ENCODE results near the gene AIFM3. TPM values are rescaled to one million over a fixed set of nuclear protein-coding genes. Genes with fewer than 3 reads are reported as not detected.
"Not testable (repeated sequence)": the region's sequence is repeated elsewhere in the genome, so short reads cannot be mapped to it uniquely, and the experiment has no call there.

AIFM3 gene
- total RNA-seq, 1 experiment from 2014 or later: 0.38 TPM

DNA sequence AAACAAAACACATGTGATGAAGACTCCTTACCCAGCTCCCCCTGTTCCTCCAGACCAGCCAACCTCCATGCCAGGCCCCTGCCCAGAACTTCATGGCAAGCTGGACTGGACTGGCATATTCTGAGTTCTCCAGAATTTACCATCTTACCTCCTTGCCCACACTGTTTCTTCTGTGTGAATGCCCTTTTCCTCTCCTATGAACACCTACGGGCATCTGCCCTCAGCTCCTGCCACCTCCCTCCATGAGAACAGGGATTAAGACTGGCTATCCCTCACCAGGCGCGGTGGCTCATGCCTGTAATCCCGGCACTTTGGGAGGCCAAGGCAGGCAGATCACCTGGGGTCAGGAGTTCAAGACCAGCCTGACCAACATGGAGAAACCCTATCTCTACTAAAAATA lies 6.4 kb upstream of the AIFM3 start:
- no peak overlapping the region for H3K4me3 ChIP-seq (ENCODE audit: insufficient read depth, low read depth, low read length)
- no peaks in the 10 kb centered on the region for H3K36me3 ChIP-seq (replicated peaks; ENCODE audit: control insufficient read depth, insufficient read depth, low read length)
- no peak for DNase-seq
- peaks cover 30% of the 10 kb centered on the region for H3K27me3 ChIP-seq (ENCODE audit: control insufficient read depth, insufficient read depth, low read length)

DNA sequence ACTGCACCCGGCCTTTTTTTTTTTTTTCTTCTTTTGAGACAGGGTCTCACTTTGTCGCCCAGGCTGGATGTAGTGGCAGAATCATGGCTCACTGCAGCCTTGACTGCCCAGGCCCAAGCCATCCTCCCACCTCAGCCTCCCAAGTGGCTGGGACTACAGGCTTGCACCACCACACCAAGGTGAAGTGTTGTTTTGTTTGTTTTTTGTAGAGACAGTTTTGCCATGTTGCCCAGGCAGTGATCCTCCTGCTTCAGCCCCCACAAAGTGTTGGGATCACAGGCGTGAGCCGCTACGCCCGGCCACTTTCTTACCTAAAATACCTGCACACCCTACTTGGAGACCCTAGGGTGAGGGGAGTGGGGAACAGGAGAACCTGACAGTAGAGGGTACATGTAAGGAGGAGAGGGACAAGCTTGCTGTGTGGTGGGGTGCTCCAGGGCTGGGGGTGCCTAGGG lies 4.5 kb upstream of the AIFM3 start:
- Histone ChIP-seq H3K27me3 (ENCODE audit: control insufficient read depth, insufficient read depth, low read length) (peaks cover 45% of the 10 kb centered on the region), H3K36me3 (replicated peaks; ENCODE audit: control insufficient read depth, insufficient read depth, low read length) (no peaks in the 10 kb centered on the region), H3K4me3 (ENCODE audit: insufficient read depth, low read depth, low read length) (no peak overlapping the region)
- no peak for DNase-seq

DNA sequence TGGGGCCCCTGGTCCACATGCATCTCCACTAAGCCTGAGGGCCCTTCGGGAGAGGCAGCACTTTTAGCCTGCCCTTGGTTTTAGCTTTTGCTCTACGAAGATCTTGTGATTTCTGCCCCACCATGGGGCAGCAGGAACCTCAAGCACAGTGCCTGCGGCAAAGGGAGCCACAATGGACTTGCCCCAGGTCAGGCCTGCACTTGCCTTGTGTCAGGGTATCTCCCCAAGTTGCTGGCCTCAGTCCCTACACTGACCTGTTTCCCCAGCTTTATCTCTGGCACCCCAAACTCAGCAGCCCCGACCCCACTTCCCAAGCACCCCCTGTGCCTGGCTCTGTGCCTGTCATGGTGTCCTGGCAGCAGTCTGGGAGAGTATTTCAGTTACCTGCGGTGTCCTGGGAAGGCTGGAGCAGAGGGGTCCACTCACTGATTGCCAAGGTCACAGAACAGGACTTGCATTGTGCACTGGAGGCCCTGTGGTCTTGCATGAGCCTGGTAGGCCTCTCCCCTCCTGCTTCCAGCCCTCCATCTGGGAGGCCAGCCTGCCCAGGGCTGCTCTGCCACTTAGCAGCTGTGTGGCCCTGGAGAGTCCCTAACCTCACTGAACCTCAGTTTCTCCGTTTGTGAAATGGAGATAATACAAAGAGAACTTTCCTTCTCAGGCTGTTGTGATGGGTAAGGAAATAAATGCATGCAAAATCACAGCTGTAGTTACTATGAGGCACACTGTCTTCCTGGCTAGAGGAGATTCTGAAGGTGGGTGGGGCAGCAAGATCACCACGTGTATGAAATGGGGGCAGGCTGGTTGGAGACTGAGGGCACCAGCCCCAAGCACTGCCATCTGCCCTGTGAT lies 3.6 kb upstream of the AIFM3 start:
- Histone ChIP-seq H3K36me3 (replicated peaks; ENCODE audit: control insufficient read depth, insufficient read depth, low read length) (no peaks in the 10 kb centered on the region), H3K27me3 (ENCODE audit: control insufficient read depth, insufficient read depth, low read length) (peaks cover 52% of the 10 kb centered on the region), H3K4me3 (ENCODE audit: insufficient read depth, low read depth, low read length) (no peak overlapping the region)
- no peak for DNase-seq

DNA sequence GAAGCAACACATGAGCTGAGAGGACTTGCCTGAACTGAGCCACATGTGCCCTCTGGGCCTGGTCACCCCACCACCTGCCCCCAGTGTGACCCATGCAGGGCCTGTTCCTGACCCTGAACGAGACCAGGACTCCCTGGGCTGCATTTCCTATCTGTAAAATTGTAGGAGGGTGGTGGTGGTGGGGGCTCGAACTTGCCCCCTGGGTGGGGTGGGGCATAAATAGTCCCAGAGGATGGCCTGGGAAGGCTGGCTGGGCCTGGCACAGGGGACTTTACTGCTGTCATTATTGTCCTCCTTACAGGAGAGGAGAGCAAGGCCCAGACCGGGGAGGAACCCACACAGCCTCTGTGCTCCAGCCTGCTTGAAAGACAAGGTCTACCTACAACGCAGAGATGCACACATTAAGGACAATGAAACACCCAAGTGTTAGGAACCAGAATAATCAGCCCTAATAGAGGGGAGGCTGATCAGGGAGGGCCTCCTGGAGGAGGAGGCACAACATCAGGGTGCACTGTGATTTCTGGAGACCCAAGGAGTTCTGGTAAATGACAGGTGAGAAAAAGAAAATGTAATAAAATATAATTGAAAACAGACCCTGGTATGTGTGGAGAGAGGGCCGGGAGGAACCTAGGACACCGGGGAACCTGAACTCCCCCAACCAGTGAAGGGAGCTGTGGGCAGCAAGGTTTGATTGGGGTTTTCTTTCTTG lies 2.8 kb upstream of the AIFM3 start:
- Histone ChIP-seq H3K36me3 (replicated peaks; ENCODE audit: control insufficient read depth, insufficient read depth, low read length) (no peaks in the 10 kb centered on the region), H3K4me3 (ENCODE audit: insufficient read depth, low read depth, low read length) (peak overlapping the region; percentile 27), H3K27me3 (ENCODE audit: control insufficient read depth, insufficient read depth, low read length) (peaks cover 60% of the 10 kb centered on the region)
- DNase-seq: no peak

DNA sequence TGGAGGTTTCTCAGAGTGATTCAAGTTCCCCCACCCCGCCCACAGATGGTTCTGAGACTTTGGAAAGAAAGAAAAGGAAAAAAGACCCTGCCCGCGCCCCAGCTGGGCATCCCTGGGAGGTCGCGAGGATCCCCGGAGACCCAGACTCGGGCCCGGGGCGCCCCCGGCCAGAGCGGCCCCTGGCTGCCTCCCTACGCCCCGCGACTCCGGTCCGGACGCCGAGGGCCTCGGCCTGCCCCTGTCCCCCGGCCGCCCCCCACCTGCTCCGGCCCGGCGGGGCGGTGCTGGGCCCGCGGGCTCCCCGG lies 2.3 kb upstream of the AIFM3 start:
- DNase-seq: peak; percentile 85
- no peaks in the 10 kb centered on the region for H3K36me3 ChIP-seq (replicated peaks; ENCODE audit: control insufficient read depth, insufficient read depth, low read length)
- H3K4me3 ChIP-seq (ENCODE audit: insufficient read depth, low read depth, low read length): peak overlapping the region; percentile 27
- peaks cover 61% of the 10 kb centered on the region for H3K27me3 ChIP-seq (ENCODE audit: control insufficient read depth, insufficient read depth, low read length)

DNA sequence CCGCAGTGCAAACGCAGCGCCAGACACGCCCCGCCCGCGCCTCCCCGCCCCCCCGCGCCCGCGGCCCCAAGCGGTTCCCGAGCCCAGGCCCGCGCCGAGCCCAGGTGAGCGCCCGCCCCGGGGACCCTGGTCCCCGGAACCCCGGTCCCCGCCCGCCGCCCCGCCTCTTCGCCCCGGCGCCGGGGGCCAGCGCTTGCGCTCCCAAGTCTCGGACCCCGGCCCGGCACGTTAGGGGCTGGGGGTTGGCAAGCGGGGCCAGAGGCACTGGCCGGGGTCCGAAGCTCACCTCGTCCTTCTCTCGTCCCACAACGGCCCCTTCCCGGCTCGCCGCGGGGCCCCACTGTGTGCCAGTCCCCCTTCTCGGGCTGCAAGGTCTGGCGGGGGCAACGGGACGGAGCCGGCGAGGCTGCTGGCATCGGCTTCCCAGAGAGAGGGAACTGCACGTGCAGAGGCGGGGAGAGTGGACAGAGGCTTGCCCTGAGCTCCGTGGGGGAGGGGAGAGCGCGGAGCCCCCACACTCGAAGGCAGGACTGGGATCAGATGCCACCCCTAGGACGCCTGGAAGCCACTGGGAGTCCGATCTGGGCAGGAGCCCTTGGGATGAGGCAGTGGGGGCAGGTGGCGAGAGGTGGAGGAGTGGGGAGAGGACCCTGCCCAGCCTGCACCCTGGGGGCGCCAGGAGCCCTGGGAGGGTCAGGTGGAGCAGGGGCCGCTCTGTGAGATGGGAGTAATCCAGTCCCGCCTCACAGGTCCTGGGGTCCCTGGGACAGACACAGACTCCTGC lies 1.8 kb upstream of the AIFM3 start:
- Histone ChIP-seq H3K4me3 (ENCODE audit: insufficient read depth, low read depth, low read length) (peak overlapping the region; percentile 28), H3K36me3 (replicated peaks; ENCODE audit: control insufficient read depth, insufficient read depth, low read length) (no peaks in the 10 kb centered on the region), H3K27me3 (ENCODE audit: control insufficient read depth, insufficient read depth, low read length) (peaks cover 64% of the 10 kb centered on the region)
- peak; percentile 85 for DNase-seq

DNA sequence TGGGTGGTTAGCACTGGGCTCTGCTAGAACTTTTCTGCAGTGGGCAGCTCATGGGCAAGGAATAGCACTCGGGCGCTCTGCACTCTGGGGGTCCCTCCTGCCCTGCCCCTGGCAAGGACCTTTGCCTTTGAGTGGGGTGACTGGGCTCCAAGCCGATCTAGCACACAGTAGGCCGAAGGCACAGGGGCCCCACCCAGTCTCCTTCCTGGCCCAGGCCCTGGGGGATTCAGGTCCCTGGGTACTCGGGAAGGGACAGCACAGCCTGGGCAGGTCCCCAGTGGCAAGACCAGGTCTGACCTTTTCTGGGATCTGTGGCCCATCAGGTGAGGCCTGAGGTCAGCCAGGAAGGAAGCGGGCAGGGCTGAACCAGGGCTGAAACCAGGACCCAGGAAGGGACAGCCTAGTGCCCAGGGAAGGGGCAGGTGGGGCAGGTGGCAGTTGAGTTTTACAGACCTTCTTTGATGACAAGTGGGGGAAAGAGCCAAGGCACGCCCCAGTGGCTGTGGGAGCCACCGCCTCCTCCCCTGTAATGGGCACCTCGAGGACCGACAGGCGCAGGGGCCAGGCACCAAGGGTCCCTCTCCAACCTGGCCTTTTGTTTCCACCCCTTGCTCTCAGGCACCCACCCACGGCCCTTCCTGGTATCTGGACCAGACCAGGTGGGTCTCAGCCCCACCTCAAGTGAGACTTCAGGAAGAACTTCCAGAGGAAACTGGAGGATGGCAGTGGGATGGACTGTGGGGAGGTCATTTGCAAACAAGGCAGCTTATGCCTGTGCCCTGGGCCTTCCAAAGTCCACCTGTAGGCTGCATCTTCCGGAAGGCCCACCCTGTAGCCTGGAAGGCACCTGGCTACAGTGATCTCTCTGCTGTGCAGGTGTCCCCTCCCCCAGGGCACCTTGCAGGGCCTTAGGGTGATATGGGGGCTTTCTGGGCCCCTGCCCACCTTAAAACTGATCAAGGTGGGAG lies 883 bp upstream of the AIFM3 start:
- H3K27me3 ChIP-seq (ENCODE audit: control insufficient read depth, insufficient read depth, low read length): peaks cover 64% of the 10 kb centered on the region
- no peak overlapping the region for H3K4me3 ChIP-seq (ENCODE audit: insufficient read depth, low read depth, low read length)
- peak; percentile 64 for DNase-seq
- H3K36me3 ChIP-seq (replicated peaks; ENCODE audit: control insufficient read depth, insufficient read depth, low read length): no peaks in the 10 kb centered on the region

DNA sequence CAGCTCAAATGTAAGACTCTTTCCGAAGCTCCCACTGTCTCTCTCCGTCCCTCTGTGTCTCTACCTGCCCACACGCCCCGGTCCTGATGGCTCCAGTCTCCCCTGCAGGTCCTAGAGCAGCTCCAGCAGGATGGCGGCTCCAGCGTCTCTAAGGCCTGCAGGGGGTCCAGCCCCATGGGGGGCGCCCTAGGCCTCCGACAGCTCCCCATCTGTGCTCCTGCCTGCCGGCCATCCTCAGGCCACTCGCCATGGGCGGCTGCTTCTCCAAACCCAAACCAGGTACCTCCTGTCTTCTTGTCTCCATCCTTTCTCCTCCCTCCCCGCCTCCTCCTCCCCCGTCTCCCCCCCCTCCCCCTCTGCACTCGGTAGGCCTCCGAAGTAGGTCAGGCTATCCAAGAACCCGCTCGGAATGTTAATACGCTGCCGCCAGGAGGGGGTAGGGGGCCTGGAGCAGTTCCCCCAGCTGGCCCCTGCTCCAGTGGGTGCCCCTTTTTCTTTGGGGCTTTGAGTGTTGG lies 699 bp downstream of the AIFM3 start:
- DNase-seq: peak; percentile 93
- Histone ChIP-seq H3K27me3 (ENCODE audit: control insufficient read depth, insufficient read depth, low read length) (peaks cover 63% of the 10 kb centered on the region), H3K4me3 (ENCODE audit: insufficient read depth, low read depth, low read length) (no peak overlapping the region), H3K36me3 (replicated peaks; ENCODE audit: control insufficient read depth, insufficient read depth, low read length) (no peaks in the 10 kb centered on the region)

DNA sequence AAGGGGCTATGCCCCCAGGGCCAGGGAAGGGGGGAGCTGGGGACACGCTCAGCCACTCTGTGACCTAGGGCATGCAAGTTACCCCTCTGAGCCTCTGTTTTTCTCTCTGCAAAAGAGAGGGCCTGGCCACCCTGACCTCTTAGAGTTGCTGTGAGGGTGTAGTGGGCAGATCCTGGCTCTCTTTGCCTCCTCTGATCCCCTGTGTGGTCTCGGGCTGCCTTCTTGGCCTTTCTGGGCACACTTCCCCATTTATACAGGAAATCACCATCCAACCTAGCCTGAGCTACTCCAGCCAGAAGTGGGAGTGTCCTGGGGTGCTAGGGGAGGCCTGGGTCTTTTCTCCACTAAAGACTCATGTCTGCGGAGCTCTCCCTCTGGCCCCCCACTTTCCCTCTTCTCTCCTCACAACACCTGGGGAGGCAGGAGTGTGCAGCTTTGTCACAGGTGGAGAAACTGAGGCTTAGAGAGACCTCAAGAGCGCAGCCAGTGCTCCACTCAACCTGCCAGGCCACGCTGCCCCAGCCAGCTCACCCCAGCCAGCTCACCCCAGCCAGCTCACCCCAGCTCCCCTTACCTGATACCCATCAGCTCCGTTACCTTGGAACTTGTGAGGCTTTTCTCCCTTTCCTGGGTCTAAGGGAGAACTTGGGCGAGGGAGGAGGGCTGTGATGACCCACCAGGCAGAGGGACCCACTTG lies 1.4 kb downstream of the AIFM3 start:
- Histone ChIP-seq H3K4me3 (ENCODE audit: insufficient read depth, low read depth, low read length) (no peak overlapping the region), H3K27me3 (ENCODE audit: control insufficient read depth, insufficient read depth, low read length) (peaks cover 56% of the 10 kb centered on the region)

DNA sequence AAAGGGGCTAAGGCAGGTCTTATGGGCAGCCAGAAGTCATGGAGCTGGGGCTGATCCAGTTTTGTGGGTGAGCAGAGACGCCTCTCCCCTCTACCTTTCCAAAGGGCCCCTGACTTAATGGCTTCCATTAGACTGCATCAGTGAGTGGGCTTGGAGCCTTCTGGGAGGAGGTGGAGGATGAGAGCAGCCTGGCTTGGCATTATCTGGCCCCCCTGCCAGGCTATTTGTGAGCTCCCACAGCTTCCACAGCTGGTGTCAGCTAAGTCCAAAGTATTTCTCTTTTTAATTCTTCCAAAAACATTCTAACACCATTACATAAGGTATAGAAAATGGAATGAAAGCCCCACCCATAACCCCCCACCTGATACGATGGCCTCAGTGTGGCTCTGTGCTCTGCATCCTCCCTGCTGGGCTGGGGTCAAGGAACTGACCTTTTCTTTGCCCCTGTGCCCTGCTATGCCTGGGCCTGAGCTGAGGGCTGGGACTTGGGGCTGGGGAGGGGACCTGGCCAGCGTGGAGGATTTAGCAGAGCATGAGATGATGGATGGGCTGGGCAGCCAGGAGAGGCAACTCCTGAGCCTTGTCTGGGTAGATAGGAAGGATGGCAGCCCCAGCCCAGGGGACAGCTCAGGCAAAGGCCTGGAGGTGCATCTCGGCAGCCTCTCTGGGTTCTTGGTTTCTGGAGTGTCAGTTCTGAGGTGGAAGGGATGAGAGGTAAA lies 4.0 kb downstream of the AIFM3 start:
- peak; percentile 57 for DNase-seq

More for the DNA sequence above, 1.4 kb downstream of the AIFM3 start:
- DNase-seq: peak; percentile 43
- H3K36me3 ChIP-seq (replicated peaks; ENCODE audit: control insufficient read depth, insufficient read depth, low read length): no peaks in the 10 kb centered on the region

DNA sequence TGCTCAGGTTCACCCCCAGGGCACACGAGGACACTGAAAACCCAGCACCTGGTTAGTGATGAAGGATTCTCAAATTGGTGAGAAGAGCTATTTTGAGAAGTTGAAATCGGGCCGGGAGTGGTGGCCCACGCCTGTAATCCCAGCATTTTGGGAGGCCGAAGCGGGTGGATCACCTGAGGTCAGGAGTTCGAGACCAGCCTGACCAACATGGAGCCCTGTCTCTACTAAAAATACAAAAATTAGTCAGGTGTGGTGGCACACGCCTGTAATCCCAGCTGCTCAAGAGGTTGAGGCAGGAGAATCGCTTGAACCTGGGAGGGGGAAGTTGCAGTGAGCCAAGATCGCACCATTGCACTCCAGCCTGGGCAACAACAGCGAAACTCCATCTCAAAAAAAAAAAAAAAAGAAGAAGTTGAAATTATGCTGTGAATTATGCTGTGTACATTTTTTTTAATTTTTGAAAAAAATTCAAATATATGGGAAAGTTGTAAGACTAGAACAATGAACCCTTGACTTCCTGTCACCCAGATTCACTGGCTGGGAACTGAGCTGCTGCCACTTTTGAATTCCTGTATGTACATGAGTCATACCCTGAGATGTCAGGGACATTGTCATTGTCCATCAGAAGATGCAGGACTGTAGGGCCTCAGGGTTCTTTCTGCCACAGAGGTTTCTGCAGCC lies 5.1 kb downstream of the AIFM3 start:
- H3K36me3 ChIP-seq (replicated peaks; ENCODE audit: control insufficient read depth, insufficient read depth, low read length); DNase-seq; H3K4me3 ChIP-seq (ENCODE audit: insufficient read depth, low read depth, low read length): not testable (repeated sequence)
- peaks cover 23% of the 10 kb centered on the region for H3K27me3 ChIP-seq (ENCODE audit: control insufficient read depth, insufficient read depth, low read length)

More for the DNA sequence above, 4.0 kb downstream of the AIFM3 start:
- H3K36me3 ChIP-seq (replicated peaks; ENCODE audit: control insufficient read depth, insufficient read depth, low read length): no peaks in the 10 kb centered on the region
- peaks cover 31% of the 10 kb centered on the region for H3K27me3 ChIP-seq (ENCODE audit: control insufficient read depth, insufficient read depth, low read length)
- no peak overlapping the region for H3K4me3 ChIP-seq (ENCODE audit: insufficient read depth, low read depth, low read length)

DNA sequence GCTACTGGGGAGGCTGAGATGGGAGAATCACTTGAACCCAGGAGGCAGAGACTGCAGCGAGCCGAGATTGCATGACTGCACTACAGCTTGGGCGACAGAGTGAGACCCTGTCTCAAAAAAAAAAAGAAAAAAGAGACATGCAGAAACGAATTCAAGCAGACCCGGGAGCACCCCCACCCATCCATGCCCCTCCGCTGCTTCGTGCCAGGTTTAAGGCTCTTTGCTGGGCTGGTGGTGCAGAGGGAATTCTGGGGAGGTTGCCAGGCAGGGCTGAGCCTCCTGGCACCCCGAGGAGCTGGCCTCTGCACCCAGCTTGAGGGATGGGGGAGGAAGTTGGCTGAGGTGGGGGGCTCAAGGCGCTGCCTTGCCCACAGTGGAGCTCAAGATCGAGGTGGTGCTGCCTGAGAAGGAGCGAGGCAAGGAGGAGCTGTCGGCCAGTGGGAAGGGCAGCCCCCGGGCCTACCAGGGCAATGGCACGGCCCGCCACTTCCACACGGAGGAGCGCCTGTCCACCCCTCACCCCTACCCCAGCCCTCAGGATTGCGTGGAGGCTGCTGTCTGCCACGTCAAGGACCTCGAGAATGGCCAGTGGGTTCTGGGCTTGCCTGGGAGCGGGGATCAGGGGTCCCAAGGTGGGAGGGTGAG lies 6.0 kb downstream of the AIFM3 start:
- Histone ChIP-seq H3K4me3 (ENCODE audit: insufficient read depth, low read depth, low read length) (no peak overlapping the region), H3K36me3 (replicated peaks; ENCODE audit: control insufficient read depth, insufficient read depth, low read length) (no peaks in the 10 kb centered on the region), H3K27me3 (ENCODE audit: control insufficient read depth, insufficient read depth, low read length) (peaks cover 15% of the 10 kb centered on the region)
- no peak for DNase-seq
